GM12891 (cell line): ENCODE data around the gene STARD5.

Source experiments
- DNase-seq: peaks from one replicate; pipeline ENCODE4 v3.0.0; 2011; ENCODE audit warnings: low spot score; ENCODE audit not compliant: insufficient read length
- FAIRE-seq: peaks from 2 replicates; lab custom pipeline; 2011; peaks lifted over from hg19 to GRCh38; lab: Jason Lieb, UNC
- PAX5 ChIP-seq: IDR thresholded peaks from 2 replicates; pipeline ENCODE4 v1.6.1; 2011; ENCODE audit warnings: low read length, moderate library complexity, mild to moderate bottlenecking; ENCODE audit not compliant: insufficient read depth, severe bottlenecking
- POLR2A ChIP-seq: IDR thresholded peaks from 2 replicates; pipeline ENCODE4 v1.6.1; 2011; ENCODE audit warnings: low read depth, low read length, control low read depth
- POLR2AphosphoS5 ChIP-seq: IDR thresholded peaks from 2 replicates; pipeline ENCODE4 v1.6.1; 2011; ENCODE audit warnings: low read depth, low read length, control low read depth
- POU2F2 ChIP-seq: IDR thresholded peaks from 2 replicates; pipeline ENCODE4 v1.6.1; 2011; ENCODE audit warnings: low read depth, mild to moderate bottlenecking, control low read depth, low read length, moderate library complexity
- SPI1 ChIP-seq: IDR thresholded peaks from 2 replicates; pipeline ENCODE4 v1.6.1; 2011; ENCODE audit warnings: low read depth, low read length, control low read depth
- TAF1 ChIP-seq: IDR thresholded peaks from 2 replicates; pipeline ENCODE4 v1.6.1; 2011; ENCODE audit warnings: low read depth, low read length, control low read depth

Gene STARD5

GRCh38 chr15:81276967-81277366 is 47.0 kb downstream of the STARD5 start:
- DNase-seq (no peak), FAIRE-seq (no peak)
- TF ChIP-seq POU2F2 = no peak
- no peak for TF ChIP-seq POLR2AphosphoS5
- no peak for TF ChIP-seq TAF1
- TF ChIP-seq SPI1 = no peak
- no peak for TF ChIP-seq PAX5
- no peak for TF ChIP-seq POLR2A

GRCh38 chr15:81275711-81276392 is 48.1 kb downstream of the STARD5 start:
- no peak for FAIRE-seq
- no peak for TF ChIP-seq POLR2A
- no peak for TF ChIP-seq POLR2AphosphoS5
- TF ChIP-seq TAF1 = no peak
- TF ChIP-seq POU2F2 = no peak
- no peak for TF ChIP-seq SPI1
- no peak for TF ChIP-seq PAX5
- no peak for DNase-seq

GRCh38 chr15:81274931-81275707 is 48.8 kb downstream of the STARD5 start:
- DNase-seq (peak; percentile 45), FAIRE-seq (peak; percentile 96)
- TF ChIP-seq POLR2AphosphoS5 = no peak
- TF ChIP-seq PAX5 = no peak
- no peak for TF ChIP-seq SPI1
- no peak for TF ChIP-seq POLR2A
- TF ChIP-seq POU2F2 = 0 out of 2 replicates have a peak, but pooled peaks have one; percentile 49
- no peak for TF ChIP-seq TAF1

GRCh38 chr15:81274255-81274654 is 49.7 kb downstream of the STARD5 start:
- no peak for FAIRE-seq
- TF ChIP-seq POLR2AphosphoS5 = no peak
- no peak for TF ChIP-seq POU2F2
- TF ChIP-seq POLR2A = no peak
- TF ChIP-seq PAX5 = no peak
- DNase-seq = no peak

DNA sequence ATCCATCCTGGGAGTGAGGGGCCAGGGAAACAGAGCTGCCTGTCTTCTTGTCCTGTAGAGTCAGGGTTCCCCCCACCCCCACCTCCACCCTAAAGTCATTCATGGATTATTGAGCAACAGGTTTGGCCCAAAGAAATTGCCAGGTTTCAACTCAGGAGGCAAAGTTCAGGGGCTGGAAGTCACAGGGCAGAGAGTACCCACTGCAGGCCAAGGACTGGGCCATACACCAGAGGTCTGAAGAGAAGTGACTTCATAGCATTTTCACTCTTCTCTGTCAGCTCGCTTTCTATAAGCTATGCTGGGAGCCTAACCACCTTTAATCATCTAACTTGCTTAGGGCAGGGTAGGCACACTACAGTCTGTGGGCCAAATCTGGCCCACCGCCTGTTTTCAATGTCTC is 50.1 kb downstream of the STARD5 start:
- FAIRE-seq (no peak), DNase-seq (no peak)
- TF ChIP-seq POLR2A (no peak), POLR2AphosphoS5 (no peak), PAX5 (no peak)

DNA sequence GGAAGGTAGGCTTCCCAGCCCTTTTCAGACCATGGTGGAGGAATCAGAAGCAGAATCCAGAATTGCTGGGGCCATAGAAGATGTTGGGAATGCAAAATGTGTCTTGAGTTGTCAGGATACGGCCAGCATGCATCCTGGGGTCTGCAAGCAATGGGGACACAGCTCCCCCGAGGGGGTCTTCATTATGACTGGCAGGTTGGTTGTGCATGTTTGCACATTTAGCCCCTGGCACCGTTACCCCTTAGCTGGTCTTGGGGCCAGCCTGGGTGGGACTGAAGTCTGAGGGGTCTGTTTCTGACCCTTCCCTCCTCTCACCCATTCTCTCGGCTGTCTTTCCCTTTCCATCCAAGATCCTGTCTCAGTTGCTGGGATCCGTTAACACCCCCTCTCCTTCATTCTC is 50.7 kb downstream of the STARD5 start:
- no peak for TF ChIP-seq POLR2A
- TF ChIP-seq SPI1 = no peak
- TF ChIP-seq TAF1 = no peak
- TF ChIP-seq POU2F2 = no peak
- no peak for TF ChIP-seq POLR2AphosphoS5
- no peak for TF ChIP-seq PAX5
- FAIRE-seq = no peak
- DNase-seq = no peak

DNA sequence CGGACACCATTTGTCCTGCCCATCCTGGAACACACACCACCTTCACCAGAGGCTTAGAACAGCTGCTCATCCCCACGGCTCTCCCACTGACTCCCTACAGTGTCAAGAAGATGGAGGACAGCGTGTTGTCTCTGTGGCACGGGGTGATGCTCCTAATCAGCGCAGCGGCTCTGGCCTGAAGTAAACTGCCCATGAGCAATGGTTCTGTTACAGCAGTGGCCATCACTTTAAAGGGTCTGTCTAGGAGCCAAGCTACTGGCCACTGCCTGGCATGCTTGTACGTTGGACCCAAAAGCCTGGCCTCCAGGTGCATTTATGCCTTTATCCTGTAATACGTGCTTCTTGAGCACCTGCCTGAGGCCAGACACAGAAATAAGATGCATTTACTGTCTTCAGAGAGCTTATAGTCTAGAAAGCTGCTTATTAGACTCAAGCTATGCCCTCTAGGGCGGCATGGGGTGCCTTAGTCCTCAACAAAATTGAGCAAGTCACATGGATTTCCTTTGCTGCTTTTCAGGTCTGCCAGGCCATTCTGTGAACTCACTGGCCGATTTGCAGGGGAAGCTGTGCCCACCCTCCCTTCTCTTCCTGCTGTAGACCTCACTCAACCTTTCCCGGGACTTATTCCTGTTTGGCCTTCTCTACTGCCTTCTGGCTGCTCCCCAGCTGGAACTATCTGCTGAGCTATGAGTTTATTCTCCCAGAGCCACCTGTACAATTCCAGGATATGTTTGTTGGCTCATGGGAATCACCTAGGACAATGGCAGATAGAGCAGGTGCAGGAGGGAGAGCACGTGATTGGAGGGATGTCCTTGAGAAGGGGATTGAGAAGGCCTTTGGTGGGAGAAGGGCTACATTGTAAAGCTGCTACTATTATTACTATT is 51.9 kb downstream of the STARD5 start:
- FAIRE-seq = no peak
- DNase-seq = no peak
- no peak for TF ChIP-seq TAF1
- TF ChIP-seq SPI1 = no peak
- TF ChIP-seq PAX5 = no peak
- no peak for TF ChIP-seq POLR2AphosphoS5
- no peak for TF ChIP-seq POLR2A
- no peak for TF ChIP-seq POU2F2

GRCh38 chr15:81270781-81271491 is 53.0 kb downstream of the STARD5 start:
- no peak for DNase-seq
- FAIRE-seq = no peak
- TF ChIP-seq TAF1 = no peak
- TF ChIP-seq POLR2AphosphoS5 = no peak
- no peak for TF ChIP-seq PAX5
- no peak for TF ChIP-seq POLR2A
- no peak for TF ChIP-seq SPI1
- TF ChIP-seq POU2F2 = no peak
